Vagina (tissue), 2 donors: Measurements from ENCODE around the gene ITGAX.

Source experiments
- POLR2A ChIP-seq, 2 donors: fragments of 450-650 bp; IDR thresholded peaks; one replicate each; pipeline ENCODE4 v1.6.1; 2017; ENCODE audit warnings: antibody characterized with exemption in 2 of 2, mild to moderate bottlenecking in 2 of 2, moderate library complexity in 2 of 2
- POLR2AphosphoS5 ChIP-seq, 2 donors: sonication (generic); formaldehyde crosslinking; IDR thresholded peaks; one replicate each; pipeline ENCODE4 v1.9.0; 2017; ENCODE audit warnings: antibody characterized with exemption in 2 of 2, mild to moderate bottlenecking in 2 of 2, low read depth in 1 of 2; ENCODE audit not compliant: insufficient read depth in 1 of 2
- TF ChIP-seq, protein P1 (sequence below), 3 experiments: fragments of 450-650 bp in 2 of 3; fragments of 200-600 bp in 1 of 3; sonication (generic) in 1 of 3; IDR thresholded peaks; one replicate each; pipeline ENCODE4 v1.5.1; 2017 to 2019; ENCODE audit warnings: antibody characterized with exemption in 3 of 3, mild to moderate bottlenecking in 2 of 3, moderate library complexity in 2 of 3

DNA sequence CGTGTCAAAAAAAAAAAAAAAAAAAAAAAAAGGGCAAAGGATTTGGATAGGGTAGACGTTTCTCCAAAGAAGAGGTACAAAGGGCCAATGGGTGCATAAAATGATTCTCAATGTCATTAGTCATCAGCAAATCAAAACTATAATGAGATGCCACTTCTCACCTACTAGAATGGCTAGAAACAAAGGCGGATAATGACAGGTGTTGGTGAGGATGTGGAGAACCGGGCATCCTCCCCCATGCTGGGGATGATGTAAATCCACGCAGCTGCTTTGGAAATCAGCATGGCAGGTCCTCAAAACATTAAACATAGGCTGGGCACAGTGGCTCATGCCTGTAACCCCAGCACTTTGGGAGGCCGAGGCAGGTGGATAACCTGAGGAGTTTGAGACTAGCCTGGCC is 9.4 kb downstream of the ITGAX start:
- TF ChIP-seq, protein P1, sequence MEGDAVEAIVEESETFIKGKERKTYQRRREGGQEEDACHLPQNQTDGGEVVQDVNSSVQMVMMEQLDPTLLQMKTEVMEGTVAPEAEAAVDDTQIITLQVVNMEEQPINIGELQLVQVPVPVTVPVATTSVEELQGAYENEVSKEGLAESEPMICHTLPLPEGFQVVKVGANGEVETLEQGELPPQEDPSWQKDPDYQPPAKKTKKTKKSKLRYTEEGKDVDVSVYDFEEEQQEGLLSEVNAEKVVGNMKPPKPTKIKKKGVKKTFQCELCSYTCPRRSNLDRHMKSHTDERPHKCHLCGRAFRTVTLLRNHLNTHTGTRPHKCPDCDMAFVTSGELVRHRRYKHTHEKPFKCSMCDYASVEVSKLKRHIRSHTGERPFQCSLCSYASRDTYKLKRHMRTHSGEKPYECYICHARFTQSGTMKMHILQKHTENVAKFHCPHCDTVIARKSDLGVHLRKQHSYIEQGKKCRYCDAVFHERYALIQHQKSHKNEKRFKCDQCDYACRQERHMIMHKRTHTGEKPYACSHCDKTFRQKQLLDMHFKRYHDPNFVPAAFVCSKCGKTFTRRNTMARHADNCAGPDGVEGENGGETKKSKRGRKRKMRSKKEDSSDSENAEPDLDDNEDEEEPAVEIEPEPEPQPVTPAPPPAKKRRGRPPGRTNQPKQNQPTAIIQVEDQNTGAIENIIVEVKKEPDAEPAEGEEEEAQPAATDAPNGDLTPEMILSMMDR (IDR thresholded peaks at IDR 0.05) = no peak
- TF ChIP-seq POLR2A (IDR thresholded peaks at IDR 0.05) = no peak
- TF ChIP-seq POLR2AphosphoS5 (IDR thresholded peaks at IDR 0.05; ENCODE audit: insufficient read depth in 1 of 2, low read depth in 1 of 2) = no peak
